Gastrocnemius medialis (tissue), 4 donors: ENCODE data around the gene PRSS3. TPM values are rescaled to one million over a fixed set of nuclear protein-coding genes. Genes with fewer than 3 reads are reported as not detected.
"Not testable (repeated sequence)": the region's sequence is repeated elsewhere in the genome, so short reads cannot be mapped to it uniquely, and the experiment has no call there.

Experiments used
- ATAC-seq, 2 donors: fragments of 150-250 bp; one replicate each; pipeline ENCODE4 v1.9.1; 2016
- DNase-seq, 2 donors: peaks; one replicate each; pipeline ENCODE4 v3.0.0-alpha.2; 2019
- H3K27ac ChIP-seq, 4 donors: fragments of 200-600 bp; sonication (generic); 1 replicate in 1 of 4; 2 replicates in 3 of 4; pipeline ENCODE4 v1.5.1; 2016 to 2018; ENCODE audit warnings: mild to moderate bottlenecking in 2 of 4, moderate library complexity in 1 of 4
- H3K27me3 ChIP-seq, 3 donors: fragments of 200-600 bp; sonication (generic) in 2 of 3; 1 replicate in 1 of 3; 2 replicates in 2 of 3; pipeline versions ENCODE4 v1.5.1 to v1.6.0; 2016 to 2019; ENCODE audit warnings: mild to moderate bottlenecking in 1 of 3, moderate library complexity in 1 of 3
- H3K36me3 ChIP-seq, 2 donors: fragments of 200-600 bp; sonication (generic) in 1 of 2; one replicate each; pipeline ENCODE4 v1.5.1; 2017 to 2018
- H3K4me1 ChIP-seq, 2 donors: fragments of 200-600 bp; sonication (generic) in 1 of 2; one replicate each; pipeline ENCODE4 v1.5.1; 2016 to 2017; ENCODE audit warnings: mild to moderate bottlenecking in 2 of 2
- H3K4me3 ChIP-seq, 4 donors: fragments of 200-600 bp; sonication (generic) in 3 of 4; 1 replicate in 1 of 4; 2 replicates in 3 of 4; pipeline ENCODE4 v1.5.1; 2016 to 2019; ENCODE audit warnings: mild to moderate bottlenecking in 2 of 4
- H3K9me3 ChIP-seq, 3 donors: fragments of 200-600 bp; sonication (generic) in 2 of 3; 1 replicate in 1 of 3; 2 replicates in 2 of 3; pipeline ENCODE4 v1.5.1; 2016 to 2019
- CTCF ChIP-seq, 5 experiments: fragments of 450-650 bp in 3 of 5; fragments of 200-600 bp in 2 of 5; sonication (generic) in 2 of 5; IDR thresholded peaks in 4 of 5; conservative IDR thresholded peaks in 1 of 5; 1 replicate in 4 of 5; 2 replicates in 1 of 5; pipeline ENCODE4 v1.5.1; 2016 to 2019; ENCODE audit warnings: antibody characterized with exemption in 5 of 5, mild to moderate bottlenecking in 3 of 5, moderate library complexity in 3 of 5
- POLR2A ChIP-seq, 2 donors: fragments of 450-650 bp; IDR thresholded peaks; one replicate each; pipeline ENCODE4 v1.6.1; 2017; ENCODE audit warnings: antibody characterized with exemption in 2 of 2, mild to moderate bottlenecking in 2 of 2, moderate library complexity in 2 of 2
- in situ Hi-C, 4 donors: fragments of 200-750 bp; cut with MboI; loops; one replicate each; pipeline versions ENCODE4 v1.15.0 to v1.8.0; 2017; ENCODE audit warnings: low sequenced_read_pairs in 4 of 4
- intact Hi-C: fragments of 100-400 bp; cut with DNase I; formaldehyde crosslinking; loops from one replicate; pipeline ENCODE4 v1.15.1; 2023; ENCODE audit warnings: low total_unique reads
- total RNA-seq, 4 donors: library from RNA; depleted of rRNA; stranded (reverse); fragments of >200 nt; gene quantifications; one replicate each; pipeline versions ENCODE4 v1.1.0 to v1.2.3, GENCODE V29; 2016

PRSS3 gene
- total RNA-seq, 4 donors from 2014 or later, result 0.46 TPM; not detected in 3

GRCh38 chr9:33823801-33824200, 28.4 kb downstream of the PRSS3 start:
- DNase-seq (no peak), ATAC-seq (no peak)
- intact Hi-C loops (no loop called here), in situ Hi-C loops (no loop called here)
- H3K9me3 ChIP-seq, result no peaks in the 10 kb centered on the region
- peaks cover 49 to 50% of the 10 kb centered on the region in 2 donors for H3K4me1 ChIP-seq
- no peak overlapping the region for H3K4me3 ChIP-seq
- peak overlapping the region; percentile 21 to 47 (median 36) for H3K27ac ChIP-seq
- no peak for TF ChIP-seq CTCF (IDR thresholded peaks at IDR 0.05 in 4 of 5, conservative IDR thresholded peaks at IDR 0.05 in 1 of 5)
- no peak for TF ChIP-seq POLR2A (IDR thresholded peaks at IDR 0.05)
- no peaks in the 10 kb centered on the region for H3K27me3 ChIP-seq
- no peaks in the 10 kb centered on the region for H3K36me3 ChIP-seq

DNA sequence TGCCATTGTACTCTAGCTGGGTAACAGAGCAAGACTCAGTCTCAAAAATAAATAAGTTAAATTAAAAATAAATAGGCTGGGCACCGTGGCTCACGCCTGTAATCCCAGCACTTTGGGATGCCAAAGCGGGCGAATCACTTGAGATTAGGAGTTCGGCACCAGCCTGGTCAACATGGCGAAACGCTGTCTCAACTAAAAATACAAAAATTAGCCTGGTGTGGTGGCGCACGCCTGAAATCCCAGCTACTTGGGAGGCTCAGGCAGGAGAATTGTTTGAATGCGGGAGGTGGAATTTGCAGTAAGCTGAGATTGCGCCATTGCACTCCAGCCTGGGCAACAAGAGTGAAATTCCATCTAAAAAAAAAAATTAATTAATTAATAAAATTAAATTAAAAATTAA, 31.9 kb downstream of the PRSS3 start:
- peaks cover 23 to 30% of the 10 kb centered on the region in 2 donors for H3K4me1 ChIP-seq

GRCh38 chr9:33829641-33830230, 34.4 kb downstream of the PRSS3 start:
- H3K4me1 ChIP-seq, result peaks cover 4 to 33% of the 10 kb centered on the region in 2 donors
- H3K9me3 ChIP-seq, ATAC-seq, in situ Hi-C loops, H3K27ac ChIP-seq, H3K27me3 ChIP-seq, H3K4me3 ChIP-seq, H3K36me3 ChIP-seq, DNase-seq, intact Hi-C loops: not testable (repeated sequence)

More for the DNA sequence above, 31.9 kb downstream of the PRSS3 start:
- H3K9me3 ChIP-seq, H3K4me3 ChIP-seq, intact Hi-C loops, ATAC-seq, H3K27ac ChIP-seq, H3K27me3 ChIP-seq, in situ Hi-C loops, H3K36me3 ChIP-seq, DNase-seq: not testable (repeated sequence)

- Histone ChIP-seq H3K27me3 (no peaks in the 10 kb centered on the region), H3K9me3 (no peaks in the 10 kb centered on the region), H3K4me1 (peaks cover 49 to 60% of the 10 kb centered on the region in 2 donors), H3K4me3 (no peak overlapping the region), H3K27ac (peak overlapping the region; percentile 55 to 63 (median 60)), H3K36me3 (no peaks in the 10 kb centered on the region)
- in situ Hi-C loops (no loop called here), intact Hi-C loops (no loop called here)
- DNase-seq (no peak), ATAC-seq (no peak)
- TF ChIP-seq CTCF (IDR thresholded peaks at IDR 0.05 in 4 of 5, conservative IDR thresholded peaks at IDR 0.05 in 1 of 5) (no peak), POLR2A (IDR thresholded peaks at IDR 0.05) (no peak)
Observed at GRCh38 chr9:33835625-33836260, 40.4 kb downstream of the PRSS3 start.

GRCh38 chr9:33836261-33836660, 40.9 kb downstream of the PRSS3 start:
- Histone ChIP-seq H3K27ac (peak overlapping the region; percentile 55 to 63 (median 60)), H3K4me1 (peaks cover 54 to 65% of the 10 kb centered on the region in 2 donors)
- H3K36me3 ChIP-seq, intact Hi-C loops, H3K27me3 ChIP-seq, H3K4me3 ChIP-seq, H3K9me3 ChIP-seq, in situ Hi-C loops: not testable (repeated sequence)
- DNase-seq (peak in 1 of 2 donors; percentile 35), ATAC-seq (peak; percentile 68 to 82)

GRCh38 chr9:33837138-33837537, 41.8 kb downstream of the PRSS3 start:
- Histone ChIP-seq H3K4me1 (peaks cover 63 to 74% of the 10 kb centered on the region in 2 donors), H3K27ac (peak overlapping the region; percentile 3 to 63 (median 11)), H3K9me3 (no peaks in the 10 kb centered on the region), H3K4me3 (no peak overlapping the region), H3K36me3 (no peaks in the 10 kb centered on the region), H3K27me3 (no peaks in the 10 kb centered on the region)
- intact Hi-C loops (no loop called here), in situ Hi-C loops (no loop called here)
- DNase-seq, result no peak
- no peak for ATAC-seq
- TF ChIP-seq POLR2A (IDR thresholded peaks at IDR 0.05) (no peak), CTCF (IDR thresholded peaks at IDR 0.05 in 4 of 5, conservative IDR thresholded peaks at IDR 0.05 in 1 of 5) (no peak)
